Stomach (tissue), 9 donors: ENCODE data around the gene CFAP97D2. TPM values are rescaled to one million over a fixed set of nuclear protein-coding genes. Genes with fewer than 3 reads are reported as not detected.
A peak's percentile ranks its signal among the peaks of the same experiment; 100 is the strongest.
"Not testable (repeated sequence)": the region's sequence is repeated elsewhere in the genome, so short reads cannot be mapped to it uniquely, and the experiment has no call there.

Source experiments
- DNase-seq, 2 donors: peaks; one replicate each; pipeline versions ENCODE4 v3.0.0 to v3.0.0-alpha.2; 2013 to 2019
- H3K27ac ChIP-seq, 5 donors: fragments of 200-600 bp in 4 of 5; sonication (generic) in 4 of 5; one replicate each; pipeline ENCODE4 v1.5.1; 2013 to 2019; ENCODE audit warnings: mild to moderate bottlenecking in 1 of 5, moderate library complexity in 1 of 5
- H3K27me3 ChIP-seq, 3 donors: fragments of 200-600 bp; sonication (generic); one replicate each; pipeline ENCODE4 v1.5.1; 2017 to 2019; ENCODE audit warnings: mixed run types in 1 of 3
- H3K36me3 ChIP-seq, 4 donors: fragments of 200-600 bp; sonication (generic); 1 replicate in 3 of 4; 2 replicates in 1 of 4; pipeline ENCODE4 v1.5.1; 2016 to 2019
- H3K4me1 ChIP-seq, 4 donors: fragments of 200-600 bp; sonication (generic); one replicate each; pipeline ENCODE4 v1.5.1; 2016 to 2019
- H3K4me3 ChIP-seq, 4 donors: fragments of 200-600 bp; sonication (generic) in 3 of 4; one replicate each; pipeline ENCODE4 v1.5.1; 2016 to 2019; ENCODE audit warnings: mild to moderate bottlenecking in 1 of 4
- H3K9me3 ChIP-seq, 4 donors: fragments of 200-600 bp; sonication (generic); one replicate each; pipeline ENCODE4 v1.5.1; 2016 to 2019
- EP300 ChIP-seq: sonication (generic); formaldehyde crosslinking; IDR thresholded peaks from one replicate; pipeline ENCODE4 v1.6.1; 2017; ENCODE audit warnings: antibody characterized with exemption
- POLR2A ChIP-seq, 4 donors: fragments of 450-650 bp; IDR thresholded peaks; one replicate each; pipeline ENCODE4 v1.6.1; 2016; ENCODE audit warnings: antibody characterized with exemption in 4 of 4, control low read depth in 2 of 4, mild to moderate bottlenecking in 1 of 4, moderate library complexity in 1 of 4
- POLR2AphosphoS5 ChIP-seq, 3 donors: sonication (generic); formaldehyde crosslinking; IDR thresholded peaks; one replicate each; pipeline ENCODE4 v1.6.1; 2016; ENCODE audit warnings: antibody characterized with exemption in 3 of 3
- WGBS, 5 donors: extraction: QIAGEN DNeasy Blood & Tissue Kit in 3 of 5; methylation state at CpG; one replicate each; pipeline versions ENCODE4 v1.1.5 to v1.1.7; 2013 to 2018; 5-methylcytosine and 5-hydroxymethylcytosine counted together
- intact Hi-C: fragments of 100-400 bp; cut with DNase I; formaldehyde crosslinking; loops from one replicate; pipeline ENCODE4 v1.15.1; 2023; ENCODE audit warnings: low total_unique reads
- polyA plus RNA-seq, 3 donors: library from polyadenylated mRNA; stranded (reverse); fragments of 200-250 nt; gene quantifications; one replicate each; pipeline ENCODE4 v1.2.3, GENCODE V29; 2013
- total RNA-seq, 5 donors: library from RNA; depleted of rRNA; stranded (reverse); fragments of >200 nt; gene quantifications; one replicate each; pipeline versions ENCODE4 v1.1.0 to v1.2.3, GENCODE V29; 2014 to 2016
- TF ChIP-seq, protein P1 (sequence below), 7 experiments: fragments of 450-650 bp in 4 of 7; fragments of 200-600 bp in 3 of 7; sonication (generic) in 3 of 7; IDR thresholded peaks; one replicate each; pipeline ENCODE4 v1.5.1; 2016 to 2019; ENCODE audit warnings: antibody characterized with exemption in 7 of 7, control low read depth in 2 of 7, mild to moderate bottlenecking in 1 of 7
- donor health status: healthy with polysubstance abuse.
- donor health status: Bipolar disorder and iron deficiency.
- donor health status: healthy.

The CFAP97D2 gene
- total and polyA plus RNA-seq, 8 donors = not detected

GRCh38 chr13:114146629-114147028 lies 32.4 kb upstream of the CFAP97D2 start:
- TF ChIP-seq EP300 (no peak), POLR2AphosphoS5 (IDR thresholded peaks at IDR 0.05) (no peak), POLR2A (IDR thresholded peaks at IDR 0.05) (no peak)
- TF ChIP-seq, protein P1, sequence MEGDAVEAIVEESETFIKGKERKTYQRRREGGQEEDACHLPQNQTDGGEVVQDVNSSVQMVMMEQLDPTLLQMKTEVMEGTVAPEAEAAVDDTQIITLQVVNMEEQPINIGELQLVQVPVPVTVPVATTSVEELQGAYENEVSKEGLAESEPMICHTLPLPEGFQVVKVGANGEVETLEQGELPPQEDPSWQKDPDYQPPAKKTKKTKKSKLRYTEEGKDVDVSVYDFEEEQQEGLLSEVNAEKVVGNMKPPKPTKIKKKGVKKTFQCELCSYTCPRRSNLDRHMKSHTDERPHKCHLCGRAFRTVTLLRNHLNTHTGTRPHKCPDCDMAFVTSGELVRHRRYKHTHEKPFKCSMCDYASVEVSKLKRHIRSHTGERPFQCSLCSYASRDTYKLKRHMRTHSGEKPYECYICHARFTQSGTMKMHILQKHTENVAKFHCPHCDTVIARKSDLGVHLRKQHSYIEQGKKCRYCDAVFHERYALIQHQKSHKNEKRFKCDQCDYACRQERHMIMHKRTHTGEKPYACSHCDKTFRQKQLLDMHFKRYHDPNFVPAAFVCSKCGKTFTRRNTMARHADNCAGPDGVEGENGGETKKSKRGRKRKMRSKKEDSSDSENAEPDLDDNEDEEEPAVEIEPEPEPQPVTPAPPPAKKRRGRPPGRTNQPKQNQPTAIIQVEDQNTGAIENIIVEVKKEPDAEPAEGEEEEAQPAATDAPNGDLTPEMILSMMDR (IDR thresholded peaks at IDR 0.05) = no peak
- intact Hi-C loops = no loop called here
- no peak overlapping the region for H3K27ac ChIP-seq
- no peak overlapping the region for H3K4me3 ChIP-seq
- no peaks in the 10 kb centered on the region for H3K36me3 ChIP-seq
- H3K27me3 ChIP-seq = no peaks in the 10 kb centered on the region
- H3K4me1 ChIP-seq = peaks cover 4 to 25% (median 19%) of the 10 kb centered on the region in 4 donors
- WGBS, 5 donors = 58 to 84% (median 68%) methylated on average over 9 to 10 of the region's 10 CpGs
- DNase-seq = no peak
- no peaks in the 10 kb centered on the region for H3K9me3 ChIP-seq

DNA sequence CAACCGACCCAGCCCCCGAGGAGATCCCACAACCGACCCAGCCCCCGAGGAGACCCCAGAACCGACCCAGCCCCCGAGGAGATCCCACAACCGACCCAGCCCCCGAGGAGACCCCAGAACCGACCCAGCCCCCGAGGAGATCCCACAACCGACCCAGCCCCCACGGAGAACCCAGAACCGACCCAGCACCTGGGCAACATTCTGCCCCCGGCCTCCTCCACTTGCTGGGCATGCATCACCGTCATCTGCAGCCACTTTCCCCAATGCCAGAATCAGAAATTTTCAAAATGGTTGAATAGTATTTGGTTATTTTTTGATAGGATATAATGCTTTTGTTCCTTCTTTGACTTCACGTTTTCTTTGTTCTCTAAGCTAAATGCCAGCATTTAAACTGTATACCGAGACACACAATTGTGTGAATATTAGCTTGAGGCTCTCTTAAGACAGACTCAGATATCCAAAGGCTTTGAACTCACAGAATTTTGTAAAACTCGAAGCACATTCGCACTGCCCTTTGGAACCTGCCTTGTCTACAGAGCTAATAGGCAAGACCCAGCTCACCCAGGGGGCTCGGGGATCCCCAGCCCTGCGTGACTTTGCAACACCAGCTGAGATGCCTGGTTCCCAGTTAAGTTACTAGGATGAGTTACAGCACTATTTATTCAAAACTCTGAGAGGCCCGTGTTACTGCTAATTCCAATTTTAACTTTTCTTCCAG lies 31.1 kb upstream of the CFAP97D2 start:
- TF ChIP-seq EP300 (no peak), POLR2A (IDR thresholded peaks at IDR 0.05) (no peak), POLR2AphosphoS5 (IDR thresholded peaks at IDR 0.05) (no peak)
- TF ChIP-seq, protein P1 (IDR thresholded peaks at IDR 0.05) = no peak
- Histone ChIP-seq H3K9me3 (no peaks in the 10 kb centered on the region), H3K4me3 (no peak overlapping the region), H3K27me3 (no peaks in the 10 kb centered on the region), H3K27ac (peak overlapping the region in 1 of 5 donors; percentile 16), H3K36me3 (no peaks in the 10 kb centered on the region), H3K4me1 (peaks cover 0 to 18% (median 13%) of the 10 kb centered on the region in 4 donors)
- WGBS, 5 donors = 69 to 86% (median 85%) methylated on average over 11 to 22 of the region's 22 CpGs
- intact Hi-C loops = no loop called here
- no peak for DNase-seq

DNA sequence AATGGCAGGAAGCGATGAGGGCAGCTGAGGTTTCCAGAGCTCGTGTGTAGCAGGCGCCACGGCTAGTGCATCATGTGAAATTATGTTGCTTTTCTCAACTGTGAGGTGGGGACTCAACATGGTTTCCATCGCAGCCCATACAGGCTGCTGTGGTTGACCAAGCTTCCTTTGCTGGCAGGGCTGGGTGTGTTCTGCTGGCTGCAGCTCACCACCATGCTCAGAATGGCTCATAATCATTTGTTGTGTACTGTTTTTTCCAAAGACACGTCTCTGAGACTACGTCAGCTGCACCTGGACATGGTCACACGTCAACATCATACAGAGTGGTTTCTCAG lies 30.6 kb upstream of the CFAP97D2 start:
- 57 to 79% (median 68%) methylated on average over 8 of the region's 8 CpGs for WGBS, 5 donors
- H3K4me1 ChIP-seq = peaks cover 0 to 14% (median 8%) of the 10 kb centered on the region in 4 donors
- H3K4me3 ChIP-seq = no peak overlapping the region
- no peaks in the 10 kb centered on the region for H3K27me3 ChIP-seq
- TF ChIP-seq POLR2A (IDR thresholded peaks at IDR 0.05) (no peak), POLR2AphosphoS5 (IDR thresholded peaks at IDR 0.05) (no peak), EP300 (no peak)
- peak; percentile 51 to 76 for DNase-seq
- intact Hi-C loops = no loop called here
- H3K27ac ChIP-seq = peak overlapping the region in 1 of 5 donors; percentile 16
- H3K9me3 ChIP-seq = no peaks in the 10 kb centered on the region
- H3K36me3 ChIP-seq = no peaks in the 10 kb centered on the region

GRCh38 chr13:114148886-114149285 lies 30.2 kb upstream of the CFAP97D2 start:
- DNase-seq, H3K4me3 ChIP-seq, H3K9me3 ChIP-seq, H3K36me3 ChIP-seq, H3K27ac ChIP-seq, H3K27me3 ChIP-seq, intact Hi-C loops: not testable (repeated sequence)
- 85 to 93% (median 90%) methylated on average over 17 to 19 of the region's 19 CpGs for WGBS, 5 donors
- H3K4me1 ChIP-seq = peaks cover 0 to 11% (median 5%) of the 10 kb centered on the region in 4 donors

GRCh38 chr13:114149774-114150740 lies 29.0 kb upstream of the CFAP97D2 start:
- WGBS, 5 donors = 81 to 89% (median 81%) methylated on average over 12 of the region's 12 CpGs
- H3K4me1 ChIP-seq = peaks cover 0 to 11% (median 4%) of the 10 kb centered on the region in 4 donors
- no peak for DNase-seq
- H3K36me3 ChIP-seq = no peaks in the 10 kb centered on the region
- TF ChIP-seq EP300 (no peak), POLR2A (IDR thresholded peaks at IDR 0.05) (no peak), POLR2AphosphoS5 (IDR thresholded peaks at IDR 0.05) (no peak)
- intact Hi-C loops = no loop called here
- H3K9me3 ChIP-seq = no peaks in the 10 kb centered on the region
- H3K27ac ChIP-seq = no peak overlapping the region
- no peaks in the 10 kb centered on the region for H3K27me3 ChIP-seq
- no peak overlapping the region for H3K4me3 ChIP-seq
